Testis (tissue), 3 donors: ENCODE results near the gene MICA. TPM values are rescaled to one million over a fixed set of nuclear protein-coding genes. Genes with fewer than 3 reads are reported as not detected.

Source experiments
- DNase-seq: peaks from one replicate; pipeline ENCODE4 v3.0.0-alpha.2; 2019
- H3K27ac ChIP-seq, 2 donors: fragments of 200-600 bp; sonication (generic); one replicate each; pipeline ENCODE4 v1.5.1; 2019
- H3K27me3 ChIP-seq: fragments of 200-600 bp; sonication (generic); one replicate; pipeline ENCODE4 v1.5.1; 2019
- H3K36me3 ChIP-seq: fragments of 200-600 bp; sonication (generic); one replicate; pipeline ENCODE4 v1.5.1; 2017; ENCODE audit warnings: low read depth; ENCODE audit errors: missing control alignments
- H3K4me1 ChIP-seq: fragments of 200-600 bp; sonication (generic); one replicate; pipeline ENCODE4 v1.5.1; 2019
- H3K4me3 ChIP-seq, 2 donors: fragments of 200-600 bp; sonication (generic); one replicate each; pipeline ENCODE4 v1.5.1; 2017 to 2019
- H3K9me3 ChIP-seq: fragments of 200-600 bp; sonication (generic); one replicate; pipeline ENCODE4 v1.5.1; 2017
- POLR2A ChIP-seq: fragments of 450-650 bp; IDR thresholded peaks from one replicate; pipeline ENCODE4 v1.6.1; 2017; ENCODE audit warnings: antibody characterized with exemption, mild to moderate bottlenecking, moderate library complexity
- WGBS, 2 donors: methylation state at CpG; one replicate each; pipeline ENCODE4 v1.1.5; 2018; 5-methylcytosine and 5-hydroxymethylcytosine counted together
- intact Hi-C: fragments of 100-400 bp; cut with DNase I; formaldehyde crosslinking; loops from one replicate; pipeline ENCODE4 v1.15.1; 2023; ENCODE audit warnings: low total_unique reads
- polyA plus RNA-seq: library from polyadenylated mRNA; stranded (reverse); fragments of 350-450 nt; fragmentation: Illumina TruSeq; extraction: RNeasy Lipid Tissue Mini Kit (QIAGEN cat#74804); gene quantifications from one replicate; pipeline ENCODE4 v1.2.3, GENCODE V29; 2014; ENCODE audit warnings: low read depth, low replicate concordance; ENCODE audit not compliant: insufficient read depth
- total RNA-seq, 2 donors: library from RNA; depleted of rRNA; stranded (reverse); fragments of >200 nt; gene quantifications; one replicate each; pipeline ENCODE4 v1.2.3, GENCODE V29; 2016
- TF ChIP-seq, protein P1 (sequence below), 3 experiments: fragments of 450-650 bp in 2 of 3; fragments of 200-600 bp in 1 of 3; sonication (generic) in 1 of 3; IDR thresholded peaks; one replicate each; pipeline ENCODE4 v1.5.1; 2016 to 2019; ENCODE audit warnings: antibody characterized with exemption in 3 of 3, mild to moderate bottlenecking in 2 of 3, moderate library complexity in 1 of 3

The MICA gene
- total and polyA plus RNA-seq, 3 donors from 2014 or later, result 18.2 to 28.2 (median 24.7) TPM

DNA sequence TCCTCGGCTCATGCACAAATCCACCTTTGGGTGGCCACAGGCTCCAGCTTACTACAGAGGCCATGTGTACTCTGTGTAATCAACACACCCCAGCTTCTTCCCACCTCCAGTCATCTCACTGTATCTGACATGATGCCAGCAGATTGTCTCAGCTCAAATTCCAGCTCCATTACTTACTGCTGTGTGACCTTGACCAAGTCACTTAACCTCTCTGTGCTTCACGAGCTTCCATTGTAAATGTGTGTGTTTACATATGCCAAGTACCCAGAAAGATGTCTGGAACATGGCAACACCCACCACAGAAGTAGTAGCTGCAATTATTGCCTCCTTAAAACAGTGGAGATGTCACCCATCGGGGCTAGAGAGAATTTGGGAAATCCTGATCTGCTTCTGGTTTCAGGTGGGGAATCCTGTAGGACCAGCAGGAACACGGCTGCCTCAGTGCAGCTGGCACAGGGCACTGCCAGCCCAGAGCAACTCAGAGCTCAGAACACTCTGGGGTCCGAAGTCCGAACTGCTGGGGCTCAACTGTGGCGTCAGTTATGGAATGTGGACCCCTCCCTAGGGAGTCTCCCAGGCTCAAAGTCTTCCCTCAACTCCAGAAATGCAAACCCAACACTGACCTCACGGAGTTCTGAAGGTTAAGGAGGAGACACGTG is 25.2 kb upstream of the MICA start:
- Histone ChIP-seq H3K9me3 (no peaks in the 10 kb centered on the region), H3K27ac (no peak overlapping the region), H3K4me3 (no peak overlapping the region), H3K27me3 (no peaks in the 10 kb centered on the region), H3K4me1 (no peaks in the 10 kb centered on the region), H3K36me3 (no peaks in the 10 kb centered on the region)
- intact Hi-C loops, result no loop called here
- no peak for DNase-seq
- 37 to 72% methylated on average over 3 to 9 of the region's 9 CpGs for WGBS, 2 donors
- no peak for TF ChIP-seq POLR2A
- TF ChIP-seq, protein P1, sequence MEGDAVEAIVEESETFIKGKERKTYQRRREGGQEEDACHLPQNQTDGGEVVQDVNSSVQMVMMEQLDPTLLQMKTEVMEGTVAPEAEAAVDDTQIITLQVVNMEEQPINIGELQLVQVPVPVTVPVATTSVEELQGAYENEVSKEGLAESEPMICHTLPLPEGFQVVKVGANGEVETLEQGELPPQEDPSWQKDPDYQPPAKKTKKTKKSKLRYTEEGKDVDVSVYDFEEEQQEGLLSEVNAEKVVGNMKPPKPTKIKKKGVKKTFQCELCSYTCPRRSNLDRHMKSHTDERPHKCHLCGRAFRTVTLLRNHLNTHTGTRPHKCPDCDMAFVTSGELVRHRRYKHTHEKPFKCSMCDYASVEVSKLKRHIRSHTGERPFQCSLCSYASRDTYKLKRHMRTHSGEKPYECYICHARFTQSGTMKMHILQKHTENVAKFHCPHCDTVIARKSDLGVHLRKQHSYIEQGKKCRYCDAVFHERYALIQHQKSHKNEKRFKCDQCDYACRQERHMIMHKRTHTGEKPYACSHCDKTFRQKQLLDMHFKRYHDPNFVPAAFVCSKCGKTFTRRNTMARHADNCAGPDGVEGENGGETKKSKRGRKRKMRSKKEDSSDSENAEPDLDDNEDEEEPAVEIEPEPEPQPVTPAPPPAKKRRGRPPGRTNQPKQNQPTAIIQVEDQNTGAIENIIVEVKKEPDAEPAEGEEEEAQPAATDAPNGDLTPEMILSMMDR (IDR thresholded peaks at IDR 0.05), result no peak

DNA sequence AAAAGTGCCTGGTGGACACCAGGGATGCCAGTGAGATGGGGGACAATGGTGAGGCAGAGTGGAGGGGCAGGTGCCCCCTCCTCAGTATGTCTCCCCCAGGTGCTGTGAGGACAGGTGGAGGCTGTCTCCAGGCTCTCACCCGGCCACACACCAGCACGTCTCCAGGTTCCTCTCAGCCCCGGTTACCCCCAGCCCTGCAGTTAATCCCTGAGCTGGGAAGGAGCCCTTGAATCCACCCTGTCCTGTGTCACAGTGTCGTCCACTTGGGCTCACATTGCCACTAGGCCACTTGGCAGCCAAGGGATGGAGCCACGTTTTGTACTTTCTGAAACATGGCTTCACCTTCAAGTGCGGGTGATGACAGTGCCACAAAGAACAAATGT is 24.7 kb upstream of the MICA start:
- Histone ChIP-seq H3K36me3 (no peaks in the 10 kb centered on the region), H3K27ac (no peak overlapping the region), H3K4me1 (no peaks in the 10 kb centered on the region), H3K4me3 (no peak overlapping the region), H3K27me3 (no peaks in the 10 kb centered on the region), H3K9me3 (no peaks in the 10 kb centered on the region)
- 79 to 80% methylated on average over 6 of the region's 6 CpGs for WGBS, 2 donors
- intact Hi-C loops, result no loop called here
- TF ChIP-seq POLR2A, result no peak
- TF ChIP-seq, protein P1 (IDR thresholded peaks at IDR 0.05), result no peak
- DNase-seq, result no peak

DNA sequence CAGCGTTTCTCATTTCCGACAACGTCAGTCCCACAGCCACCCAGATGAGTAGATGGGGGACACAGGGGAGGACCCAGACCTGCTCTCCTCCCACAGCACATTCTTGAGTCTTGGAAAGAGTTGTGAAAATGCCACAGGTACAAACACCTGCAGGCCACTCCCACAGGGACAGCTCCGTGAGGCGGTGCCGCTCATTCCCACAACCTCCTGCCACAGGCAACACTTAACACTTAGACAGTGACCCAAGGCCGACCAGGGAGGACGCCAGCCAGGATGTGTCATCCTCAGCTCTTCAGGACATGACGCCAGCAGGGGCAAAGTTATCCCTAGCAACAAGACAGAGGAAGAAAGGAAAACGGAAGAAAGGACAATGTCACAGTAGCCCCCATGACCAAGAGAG is 23.5 kb upstream of the MICA start:
- Histone ChIP-seq H3K27me3 (no peaks in the 10 kb centered on the region), H3K9me3 (no peaks in the 10 kb centered on the region), H3K27ac (no peak overlapping the region), H3K4me1 (no peaks in the 10 kb centered on the region), H3K36me3 (no peaks in the 10 kb centered on the region), H3K4me3 (no peak overlapping the region)
- WGBS, 2 donors, result 54 to 72% methylated on average over 9 to 10 of the region's 10 CpGs
- no peak for TF ChIP-seq POLR2A
- TF ChIP-seq, protein P1 (IDR thresholded peaks at IDR 0.05), result no peak
- no peak for DNase-seq
- intact Hi-C loops, result no loop called here

DNA sequence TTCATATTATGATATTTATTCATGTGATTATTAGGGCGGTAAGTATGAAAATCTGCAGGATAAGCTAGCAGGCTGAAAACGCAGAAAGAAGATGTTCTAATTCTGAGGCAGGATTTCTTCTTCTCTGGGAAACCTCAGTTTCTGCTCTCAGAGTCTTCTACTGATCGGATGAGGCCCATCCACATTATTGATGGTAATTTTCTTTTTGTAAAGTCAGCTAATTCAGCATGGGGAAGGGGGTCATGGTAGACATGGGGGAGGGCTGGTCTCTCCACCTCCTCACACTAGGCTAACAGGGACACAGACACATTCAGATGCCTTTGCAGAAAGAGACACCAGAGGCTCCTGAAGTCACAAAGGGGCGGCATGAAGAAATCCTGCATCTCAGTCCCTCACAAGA is 21.7 kb upstream of the MICA start:
- no peak overlapping the region for H3K4me3 ChIP-seq
- 83 to 89% methylated on average over 3 to 4 of the region's 4 CpGs for WGBS, 2 donors
- H3K27me3 ChIP-seq, result no peaks in the 10 kb centered on the region
- no peak overlapping the region for H3K27ac ChIP-seq
- TF ChIP-seq, protein P1 (IDR thresholded peaks at IDR 0.05), result no peak
- intact Hi-C loops, result no loop called here
- no peak for DNase-seq
- no peaks in the 10 kb centered on the region for H3K4me1 ChIP-seq
- no peaks in the 10 kb centered on the region for H3K9me3 ChIP-seq
- no peaks in the 10 kb centered on the region for H3K36me3 ChIP-seq

DNA sequence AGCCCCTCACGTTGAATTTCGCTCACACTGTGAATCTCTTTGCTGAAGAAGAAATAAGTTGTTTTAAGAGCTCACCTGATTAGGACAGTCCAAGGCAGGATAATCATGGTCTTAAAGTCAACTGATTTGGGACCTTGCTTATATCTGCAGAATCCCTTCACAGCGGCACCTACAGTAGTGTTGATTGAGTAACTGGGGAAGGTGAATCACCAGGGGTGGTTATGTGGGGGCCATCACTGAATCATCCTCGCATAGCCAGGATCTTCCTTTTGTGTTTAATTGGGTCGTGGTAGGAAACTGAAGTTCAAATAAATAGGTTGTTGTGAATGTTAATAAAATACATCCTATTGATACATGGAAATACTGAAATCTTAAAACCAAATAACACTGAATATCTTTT is 20.2 kb upstream of the MICA start:
- WGBS, 2 donors, result 73 to 86% methylated on average over 5 of the region's 5 CpGs
- Histone ChIP-seq H3K27me3 (no peaks in the 10 kb centered on the region), H3K36me3 (no peaks in the 10 kb centered on the region), H3K9me3 (no peaks in the 10 kb centered on the region), H3K4me3 (no peak overlapping the region), H3K4me1 (no peaks in the 10 kb centered on the region), H3K27ac (no peak overlapping the region)
- DNase-seq, result no peak
- intact Hi-C loops, result no loop called here
- TF ChIP-seq, protein P1 (IDR thresholded peaks at IDR 0.05), result no peak
- TF ChIP-seq POLR2A, result no peak
